Activated CD4-positive, alpha-beta memory T cell treated with anti-CD3 and anti-CD28 coated beads, Interleukin-2, amount 10 ng/mL, durations not matched to agents 7 days and 5 days (primary cell): Measurements from ENCODE around the gene OR8G5. TPM values are rescaled to one million over a fixed set of nuclear protein-coding genes. Genes with fewer than 3 reads are reported as not detected.
"Not testable (repeated sequence)": the region's sequence is repeated elsewhere in the genome, so short reads cannot be mapped to it uniquely, and the experiment has no call there.

Experiments
- CTCF ChIA-PET: fragments of 350-600 bp; sonication (Branson Sonifier 250); formaldehyde crosslinking; loops from one replicate; lab custom pipeline; 2021; ENCODE audit warnings: antibody characterized with exemption, inconsistent platforms; lab: Charles Lee
- POLR2A ChIA-PET: fragments of 350-600 bp; sonication (Branson Sonifier 250); formaldehyde crosslinking; loops from one replicate; lab custom pipeline; 2021; ENCODE audit warnings: antibody characterized with exemption; lab: Charles Lee
- DNase-seq: peaks from one replicate; pipeline ENCODE4 v3.0.0-alpha.2; 2020
- H3K27ac Mint-ChIP-seq: one replicate; pipeline ENCODE4 v1.8.0; 2021; ENCODE audit warnings: mild to moderate bottlenecking, mixed read lengths
- H3K27me3 Mint-ChIP-seq: one replicate; pipeline ENCODE4 v1.8.0; 2021; ENCODE audit warnings: mixed read lengths
- H3K36me3 Mint-ChIP-seq: one replicate; pipeline ENCODE4 v1.8.0; 2021; ENCODE audit warnings: low read depth, mixed read lengths
- H3K4me1 Mint-ChIP-seq: one replicate; pipeline ENCODE4 v1.8.0; 2021; ENCODE audit warnings: mixed read lengths
- H3K4me3 Mint-ChIP-seq: one replicate; pipeline ENCODE4 v1.8.0; 2021; ENCODE audit warnings: mild to moderate bottlenecking, mixed read lengths
- H3K9me3 Mint-ChIP-seq: one replicate; pipeline ENCODE4 v1.8.0; 2021; ENCODE audit warnings: mixed read lengths
- total RNA-seq, 2 experiments: library from RNA; stranded (reverse); gene quantifications; one replicate each; pipeline ENCODE4 v1.2.3, GENCODE V29; 2021

The OR8G5 gene
- total RNA-seq, 2 experiments from 2014 or later = not detected

DNA sequence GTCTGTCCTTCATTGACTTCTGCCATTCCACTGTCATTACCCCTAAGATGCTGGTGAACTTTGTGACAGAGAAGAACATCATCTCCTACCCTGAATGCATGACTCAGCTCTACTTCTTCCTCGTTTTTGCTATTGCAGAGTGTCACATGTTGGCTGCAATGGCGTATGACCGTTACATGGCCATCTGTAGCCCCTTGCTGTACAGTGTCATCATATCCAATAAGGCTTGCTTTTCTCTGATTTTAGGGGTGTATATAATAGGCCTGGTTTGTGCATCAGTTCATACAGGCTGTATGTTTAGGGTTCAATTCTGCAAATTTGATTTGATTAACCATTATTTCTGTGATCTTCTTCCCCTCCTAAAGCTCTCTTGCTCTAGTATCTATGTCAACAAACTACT is 6.3 kb upstream of the OR8G5 start:
- CTCF ChIA-PET, H3K27me3 Mint-ChIP-seq, H3K4me3 Mint-ChIP-seq, H3K36me3 Mint-ChIP-seq, H3K4me1 Mint-ChIP-seq, POLR2A ChIA-PET, DNase-seq, H3K9me3 Mint-ChIP-seq, H3K27ac Mint-ChIP-seq: not testable (repeated sequence)

DNA sequence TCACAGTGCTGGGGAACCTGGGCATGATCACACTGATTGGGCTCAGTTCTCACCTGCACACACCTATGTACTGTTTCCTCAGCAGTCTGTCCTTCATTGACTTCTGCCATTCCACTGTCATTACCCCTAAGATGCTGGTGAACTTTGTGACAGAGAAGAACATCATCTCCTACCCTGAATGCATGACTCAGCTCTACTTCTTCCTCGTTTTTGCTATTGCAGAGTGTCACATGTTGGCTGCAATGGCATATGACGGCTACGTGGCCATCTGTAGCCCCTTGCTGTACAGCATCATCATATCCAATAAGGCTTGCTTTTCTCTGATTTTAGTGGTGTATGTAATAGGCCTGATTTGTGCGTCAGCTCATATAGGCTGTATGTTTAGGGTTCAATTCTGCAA is 8.9 kb downstream of the OR8G5 start:
- H3K4me3 Mint-ChIP-seq, H3K4me1 Mint-ChIP-seq, H3K27me3 Mint-ChIP-seq, H3K9me3 Mint-ChIP-seq, DNase-seq, CTCF ChIA-PET, H3K36me3 Mint-ChIP-seq, POLR2A ChIA-PET, H3K27ac Mint-ChIP-seq: not testable (repeated sequence)

DNA sequence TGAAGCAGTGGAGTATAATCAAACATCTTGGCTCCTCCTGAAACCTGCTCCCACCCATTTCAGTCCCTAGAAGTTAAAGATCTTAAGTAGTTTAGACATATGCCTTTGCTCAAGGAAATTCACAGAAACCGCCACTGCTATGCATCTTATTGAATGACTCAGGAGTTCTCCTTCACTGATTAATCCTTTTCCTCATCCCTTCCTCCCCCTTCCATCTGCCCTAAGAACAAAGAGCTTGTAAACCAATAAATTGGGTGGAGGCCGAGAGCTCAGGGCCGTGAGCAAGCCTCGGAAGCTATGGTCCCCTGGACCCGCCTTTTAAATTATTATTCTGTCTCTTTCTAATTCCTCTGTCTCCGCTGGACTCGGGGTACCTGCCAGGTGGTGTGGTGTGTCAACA is 14.7 kb downstream of the OR8G5 start:
- H3K4me3 Mint-ChIP-seq, H3K36me3 Mint-ChIP-seq, H3K4me1 Mint-ChIP-seq: not testable (repeated sequence)

DNA sequence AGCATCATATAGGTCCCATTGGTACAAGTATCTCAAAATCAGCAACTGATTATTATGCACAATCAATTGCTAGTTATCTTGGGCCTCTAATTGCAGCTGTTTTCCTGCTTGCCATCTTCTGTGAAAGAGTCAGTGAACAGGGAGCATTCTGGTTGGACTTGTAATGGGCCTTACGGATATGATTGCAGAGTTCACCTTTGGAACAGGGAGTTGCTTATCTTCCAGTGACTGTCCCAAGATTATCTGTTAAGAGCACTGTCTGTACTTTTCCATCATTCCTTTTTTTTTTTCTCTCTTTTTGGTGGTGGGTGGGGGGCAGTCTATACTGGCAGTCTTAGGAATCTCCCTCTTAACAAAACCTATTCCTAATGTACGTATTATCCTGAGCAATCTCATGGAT is 17.8 kb downstream of the OR8G5 start:
- ChIA-PET CTCF (no interaction called here), POLR2A (no interaction called here)
- H3K36me3 Mint-ChIP-seq = no peaks in the 10 kb centered on the region
- DNase-seq = no peak
- H3K4me3 Mint-ChIP-seq = no peak overlapping the region
- no peak overlapping the region for H3K27ac Mint-ChIP-seq
- H3K27me3 Mint-ChIP-seq = no peaks in the 10 kb centered on the region
- no peaks in the 10 kb centered on the region for H3K9me3 Mint-ChIP-seq
- H3K4me1 Mint-ChIP-seq = peaks cover 9% of the 10 kb centered on the region

More for the DNA sequence above, 14.7 kb downstream of the OR8G5 start:
- CTCF ChIA-PET, POLR2A ChIA-PET, DNase-seq, H3K27ac Mint-ChIP-seq, H3K9me3 Mint-ChIP-seq, H3K27me3 Mint-ChIP-seq: not testable (repeated sequence)

DNA sequence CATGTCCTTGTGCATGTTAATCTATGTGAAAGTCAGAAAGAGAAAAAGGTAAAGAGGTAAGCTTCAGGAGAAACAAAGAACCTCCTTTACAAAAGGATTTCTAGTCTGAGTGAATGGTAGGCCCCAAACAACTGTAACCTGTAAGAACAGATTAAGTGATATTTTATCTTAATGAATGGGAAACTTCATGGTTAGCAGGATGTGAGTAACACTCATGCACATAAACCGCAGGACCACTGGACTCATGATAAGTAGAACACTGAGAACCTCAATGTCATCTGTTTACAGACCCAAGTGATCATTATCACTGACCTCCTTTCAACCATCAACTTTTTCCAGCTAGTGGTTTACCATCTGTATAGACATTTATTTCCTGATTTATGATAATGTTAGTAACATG is 19.9 kb downstream of the OR8G5 start:
- no peaks in the 10 kb centered on the region for H3K36me3 Mint-ChIP-seq
- ChIA-PET CTCF (no interaction called here), POLR2A (no interaction called here)
- no peaks in the 10 kb centered on the region for H3K27me3 Mint-ChIP-seq
- no peak overlapping the region for H3K27ac Mint-ChIP-seq
- H3K9me3 Mint-ChIP-seq = no peaks in the 10 kb centered on the region
- peaks cover 9% of the 10 kb centered on the region for H3K4me1 Mint-ChIP-seq
- H3K4me3 Mint-ChIP-seq = no peak overlapping the region
- DNase-seq = no peak

DNA sequence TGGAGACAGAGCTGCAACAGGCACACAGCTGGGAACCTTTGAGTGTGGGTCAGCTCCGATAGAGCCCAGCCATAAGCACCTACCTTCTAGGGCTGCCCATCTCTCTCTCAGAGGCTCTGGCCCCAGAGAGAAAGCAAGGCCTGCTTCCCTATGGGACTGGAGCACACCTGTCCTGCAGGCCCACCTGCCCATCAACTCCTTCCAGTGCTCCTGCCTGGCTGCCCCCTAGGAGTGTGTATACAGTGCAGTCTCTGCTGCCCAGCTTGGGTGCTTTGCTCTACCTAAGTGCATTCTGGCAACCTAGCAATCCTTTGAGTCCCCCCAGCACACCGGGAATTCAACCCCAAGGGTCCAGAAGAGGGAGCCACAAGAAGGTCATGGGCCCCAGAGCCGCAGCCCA is 21.0 kb downstream of the OR8G5 start:
- H3K27me3 Mint-ChIP-seq = no peaks in the 10 kb centered on the region
- ChIA-PET CTCF (no interaction called here), POLR2A (no interaction called here)
- H3K27ac Mint-ChIP-seq = no peak overlapping the region
- no peak for DNase-seq
- peaks cover 7% of the 10 kb centered on the region for H3K9me3 Mint-ChIP-seq
- no peaks in the 10 kb centered on the region for H3K36me3 Mint-ChIP-seq
- H3K4me1 Mint-ChIP-seq = peaks cover 9% of the 10 kb centered on the region
- H3K4me3 Mint-ChIP-seq = no peak overlapping the region

DNA sequence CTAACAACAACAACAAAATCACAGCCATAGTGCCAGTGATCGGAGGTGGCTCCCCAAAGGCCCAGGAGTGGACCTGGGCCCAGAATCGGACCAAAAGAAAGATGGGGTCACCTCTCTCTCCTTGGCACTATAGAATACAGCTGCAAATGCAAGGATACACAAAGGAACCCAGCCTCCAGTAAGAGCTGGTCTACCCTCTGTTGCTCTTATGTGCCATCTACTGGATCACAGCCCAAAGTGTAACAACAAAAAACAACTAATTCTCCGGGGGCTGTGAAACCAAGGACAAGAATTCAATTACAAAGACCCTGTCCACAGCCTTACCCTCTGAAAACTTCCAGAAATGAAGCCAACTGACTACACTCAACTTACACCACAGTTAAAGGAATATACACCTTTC is 21.6 kb downstream of the OR8G5 start:
- Mint-ChIP-seq H3K27me3 (no peaks in the 10 kb centered on the region), H3K9me3 (peaks cover 7% of the 10 kb centered on the region), H3K27ac (no peak overlapping the region), H3K4me3 (no peak overlapping the region), H3K4me1 (peaks cover 9% of the 10 kb centered on the region), H3K36me3 (no peaks in the 10 kb centered on the region)
- ChIA-PET CTCF (interaction anchor here (0.8 kb wide), 1 partner anchor 1938 kb away, joined by 3 read pairs; no protein-coding TSS in a partner anchor), POLR2A (no interaction called here)
- DNase-seq = no peak

DNA sequence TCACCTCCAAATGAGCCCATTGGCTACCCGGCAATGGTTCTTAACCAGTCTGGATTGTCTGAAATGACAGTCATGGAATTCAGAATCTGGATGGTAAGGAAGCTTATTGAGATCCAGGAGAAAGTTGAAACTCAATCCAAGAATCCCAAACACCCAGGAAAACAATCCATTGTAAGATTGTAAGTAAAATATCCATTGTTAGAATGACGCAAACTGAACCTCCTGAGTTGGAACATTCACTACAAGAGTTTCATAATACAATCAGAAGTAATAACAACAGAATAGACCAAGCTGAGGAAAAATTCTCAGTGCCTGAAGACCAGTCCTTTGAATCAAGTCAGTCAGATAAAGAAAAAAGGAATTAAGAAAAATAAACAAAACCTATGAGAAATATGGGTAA is 22.1 kb downstream of the OR8G5 start:
- DNase-seq = no peak
- Mint-ChIP-seq H3K4me3 (no peak overlapping the region), H3K27me3 (no peaks in the 10 kb centered on the region), H3K27ac (no peak overlapping the region), H3K9me3 (peaks cover 8% of the 10 kb centered on the region), H3K4me1 (peaks cover 9% of the 10 kb centered on the region), H3K36me3 (no peaks in the 10 kb centered on the region)
- ChIA-PET POLR2A (no interaction called here), CTCF (interaction anchor here (0.8 kb wide), 1 partner anchor 1938 kb away, joined by 3 read pairs; no protein-coding TSS in a partner anchor)

DNA sequence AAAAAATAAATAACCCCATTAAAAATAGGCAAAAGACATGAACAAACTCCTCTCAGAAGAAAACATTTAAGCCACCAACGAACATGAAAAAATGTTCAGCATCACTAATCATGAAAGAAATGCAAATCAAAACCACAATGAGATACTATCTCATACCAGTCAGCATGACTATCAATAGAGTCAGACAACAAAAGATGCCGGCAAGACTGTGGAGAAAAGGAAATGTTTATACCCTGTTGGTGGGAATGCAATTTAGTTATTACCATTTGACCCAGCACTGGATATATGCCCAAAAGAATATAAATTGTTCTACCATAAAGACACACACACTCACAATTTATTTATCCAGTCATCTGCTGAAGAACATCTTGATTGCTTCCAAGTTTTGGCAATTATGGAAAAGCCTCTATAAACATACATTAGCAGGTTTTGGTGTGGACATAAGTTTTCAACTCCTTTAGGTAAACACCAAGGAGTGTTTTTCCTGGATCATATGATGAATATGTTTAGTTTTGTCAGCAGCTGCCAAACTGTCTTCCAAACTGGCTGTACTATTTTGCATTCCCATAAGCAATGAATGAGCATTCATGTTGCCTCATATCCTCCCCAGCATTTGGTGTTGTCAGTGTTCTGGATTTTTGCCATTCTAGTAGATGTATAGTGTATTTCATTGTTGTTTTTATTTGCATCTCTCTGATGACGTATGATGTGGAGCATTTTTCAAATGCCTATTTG is 29.6 kb downstream of the OR8G5 start:
- Mint-ChIP-seq H3K27me3 (no peaks in the 10 kb centered on the region), H3K4me3 (no peak overlapping the region), H3K36me3 (no peaks in the 10 kb centered on the region), H3K4me1 (no peaks in the 10 kb centered on the region), H3K9me3 (peaks cover 9% of the 10 kb centered on the region), H3K27ac (no peak overlapping the region)
- ChIA-PET CTCF (no interaction called here), POLR2A (no interaction called here)
- DNase-seq = no peak

DNA sequence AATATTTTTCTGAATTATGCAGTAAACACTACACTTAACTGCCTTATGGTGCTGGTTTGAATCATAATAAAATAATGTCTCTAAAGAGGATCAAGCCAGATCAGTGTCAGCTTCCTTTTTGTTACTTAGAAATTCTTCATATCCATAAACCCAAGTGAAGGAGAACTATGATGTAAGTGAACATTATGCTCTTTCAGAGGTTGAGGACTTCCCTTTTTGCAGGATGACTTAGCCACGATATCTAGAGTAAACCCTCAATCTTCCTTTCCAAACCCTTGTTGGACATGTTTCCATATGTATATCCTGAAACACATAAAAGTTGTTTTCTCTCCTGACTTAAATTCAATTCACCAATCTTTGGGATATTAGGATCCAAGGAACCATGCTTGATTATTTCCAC is 38.5 kb downstream of the OR8G5 start:
- Mint-ChIP-seq H3K4me3 (no peak overlapping the region), H3K27me3 (no peaks in the 10 kb centered on the region), H3K27ac (no peak overlapping the region), H3K4me1 (no peaks in the 10 kb centered on the region), H3K9me3 (no peaks in the 10 kb centered on the region), H3K36me3 (no peaks in the 10 kb centered on the region)
- ChIA-PET POLR2A (no interaction called here), CTCF (no interaction called here)
- no peak for DNase-seq

DNA sequence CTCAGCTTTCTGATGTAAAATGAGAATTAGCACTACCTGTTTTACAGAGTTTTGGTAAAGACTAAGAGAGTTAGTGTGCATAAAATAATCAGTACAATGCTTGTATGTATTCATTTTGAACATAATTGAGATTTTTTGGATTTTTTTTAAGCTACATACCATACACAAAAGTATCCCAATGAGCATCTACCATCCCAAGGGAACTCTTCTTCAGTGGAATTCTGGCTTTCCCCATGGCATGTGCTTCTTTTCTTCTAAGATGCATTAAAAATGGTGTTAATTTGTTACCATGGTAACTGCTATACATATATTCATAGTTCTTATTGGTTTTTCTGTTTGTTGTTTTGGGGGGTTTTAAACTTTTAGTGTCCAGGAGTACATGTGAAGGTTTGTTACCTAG is 39.8 kb downstream of the OR8G5 start:
- DNase-seq = no peak
- Mint-ChIP-seq H3K36me3 (no peaks in the 10 kb centered on the region), H3K27ac (no peak overlapping the region), H3K27me3 (no peaks in the 10 kb centered on the region), H3K4me1 (no peaks in the 10 kb centered on the region), H3K9me3 (no peaks in the 10 kb centered on the region), H3K4me3 (no peak overlapping the region)
- POLR2A ChIA-PET = no interaction called here
- CTCF ChIA-PET = no interaction called here

DNA sequence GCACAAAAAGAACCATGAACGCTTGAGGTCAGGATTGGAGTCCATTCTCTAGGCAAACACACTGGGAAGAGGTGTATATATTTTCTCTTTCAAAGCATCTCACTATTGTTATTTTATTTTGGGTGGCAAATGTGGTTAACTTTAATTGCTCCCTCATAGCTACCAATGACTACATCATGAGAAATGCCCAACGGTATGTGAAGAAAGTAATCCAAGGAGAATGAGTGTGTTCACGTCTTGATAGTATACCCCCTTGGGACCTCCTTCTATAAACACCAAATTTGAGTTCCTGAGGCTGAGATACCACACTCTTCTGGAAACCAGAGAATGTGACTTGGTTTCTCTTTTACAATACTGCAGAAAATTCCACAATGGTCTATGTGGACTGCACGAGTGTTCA is 41.7 kb downstream of the OR8G5 start:
- no peaks in the 10 kb centered on the region for H3K27me3 Mint-ChIP-seq
- H3K36me3 Mint-ChIP-seq = no peaks in the 10 kb centered on the region
- no peaks in the 10 kb centered on the region for H3K9me3 Mint-ChIP-seq
- POLR2A ChIA-PET = no interaction called here
- H3K27ac Mint-ChIP-seq = no peak overlapping the region
- no peaks in the 10 kb centered on the region for H3K4me1 Mint-ChIP-seq
- no peak overlapping the region for H3K4me3 Mint-ChIP-seq
- CTCF ChIA-PET = no interaction called here
- no peak for DNase-seq

DNA sequence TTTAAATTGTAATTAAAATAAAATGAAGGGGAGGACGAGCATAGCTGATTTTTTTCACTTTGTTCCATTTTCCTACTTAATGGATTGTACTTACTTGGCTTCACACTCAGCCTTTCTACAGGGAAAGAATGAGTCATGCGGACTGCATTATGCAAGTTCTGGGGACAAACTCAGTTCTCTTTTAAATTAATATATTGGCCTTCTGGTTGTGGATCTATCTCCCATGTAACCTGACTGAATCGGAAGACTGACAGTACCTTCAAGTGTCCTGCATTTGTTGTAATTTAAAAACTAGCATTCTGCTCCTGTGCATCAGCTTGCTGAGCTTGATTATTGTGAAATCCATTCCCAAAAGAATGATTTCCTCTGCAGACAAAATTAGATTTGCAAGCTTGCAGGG is 45.4 kb downstream of the OR8G5 start:
- no peaks in the 10 kb centered on the region for H3K27me3 Mint-ChIP-seq
- no peaks in the 10 kb centered on the region for H3K36me3 Mint-ChIP-seq
- CTCF ChIA-PET = no interaction called here
- POLR2A ChIA-PET = no interaction called here
- H3K4me1 Mint-ChIP-seq = no peaks in the 10 kb centered on the region
- no peak overlapping the region for H3K4me3 Mint-ChIP-seq
- DNase-seq = no peak
- no peaks in the 10 kb centered on the region for H3K9me3 Mint-ChIP-seq
- H3K27ac Mint-ChIP-seq = no peak overlapping the region

DNA sequence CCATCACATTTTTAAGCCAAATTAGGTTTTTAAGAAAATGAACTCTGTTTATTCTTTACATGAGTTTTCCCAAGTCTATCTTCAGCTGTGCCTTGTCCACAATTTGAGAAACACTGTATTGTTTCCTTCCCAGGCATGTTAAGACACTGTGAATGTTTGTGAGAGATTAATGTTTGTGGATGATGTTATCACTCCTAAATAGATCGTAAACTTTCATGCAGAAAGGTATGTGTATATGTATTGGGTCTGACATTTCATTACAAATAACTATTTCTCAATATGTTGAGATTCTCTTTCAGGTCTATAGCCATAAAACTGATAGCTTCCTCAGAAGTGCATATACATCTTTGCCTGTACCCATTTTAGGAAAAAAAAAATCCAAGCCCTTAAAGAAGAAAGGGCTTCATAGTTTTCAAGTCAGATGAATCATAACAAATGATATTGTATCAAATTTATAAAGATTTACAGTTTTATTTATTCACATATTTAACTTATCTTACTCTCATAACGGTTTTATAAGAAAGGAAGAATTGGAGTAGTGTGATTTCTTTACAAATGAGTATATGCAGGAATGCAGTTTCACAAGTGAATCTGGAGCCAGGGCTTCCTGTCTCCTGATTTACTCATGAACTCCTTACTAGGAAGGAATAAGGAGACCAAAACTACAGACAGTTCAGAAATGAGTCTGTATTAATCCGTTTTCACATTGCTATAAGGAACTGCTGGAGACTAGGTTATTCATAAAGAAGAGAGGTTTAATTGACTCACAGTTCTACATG is 46.4 kb downstream of the OR8G5 start:
- Mint-ChIP-seq H3K27me3 (no peaks in the 10 kb centered on the region), H3K4me3 (no peak overlapping the region), H3K4me1 (no peaks in the 10 kb centered on the region), H3K9me3 (no peaks in the 10 kb centered on the region), H3K27ac (no peak overlapping the region), H3K36me3 (no peaks in the 10 kb centered on the region)
- POLR2A ChIA-PET = no interaction called here
- CTCF ChIA-PET = no interaction called here
- no peak for DNase-seq
